Liver (tissue), 9 donors: ENCODE measurements around the gene KIF7. TPM values are rescaled to one million over a fixed set of nuclear protein-coding genes. Genes with fewer than 3 reads are reported as not detected.
"Not testable (repeated sequence)": the region's sequence is repeated elsewhere in the genome, so short reads cannot be mapped to it uniquely, and the experiment has no call there.

ENCODE experiments used
- DNase-seq: peaks from one replicate; pipeline ENCODE4 v3.0.0-alpha.2; 2017; ENCODE audit warnings: low spot score
- H3K27ac ChIP-seq, 2 donors: one replicate each; pipeline ENCODE4 v1.7.0; 2013; ENCODE audit warnings: inconsistent platforms in 2 of 2, low read length in 2 of 2, control low read depth in 1 of 2, low read depth in 1 of 2, mild to moderate bottlenecking in 1 of 2
- H3K27me3 ChIP-seq, 4 donors: one replicate each; pipeline versions ENCODE4 v1.6.1 to v1.7.0; 2013; ENCODE audit warnings: low read length in 3 of 4, inconsistent platforms in 1 of 4, mild to moderate bottlenecking in 1 of 4, moderate library complexity in 1 of 4; ENCODE audit not compliant: control insufficient read depth in 4 of 4, insufficient read depth in 4 of 4
- H3K36me3 ChIP-seq, 4 donors: one replicate each; pipeline versions ENCODE4 v1.6.1 to v1.7.0; 2013; ENCODE audit warnings: low read length in 3 of 4, mild to moderate bottlenecking in 3 of 4, low read depth in 1 of 4, moderate library complexity in 1 of 4; ENCODE audit not compliant: control insufficient read depth in 4 of 4, insufficient read depth in 3 of 4
- H3K4me1 ChIP-seq, 4 donors: one replicate each; pipeline versions ENCODE4 v1.6.1 to v1.7.0; 2013; ENCODE audit warnings: low read length in 3 of 4, mild to moderate bottlenecking in 3 of 4, moderate library complexity in 1 of 4; ENCODE audit not compliant: control insufficient read depth in 4 of 4, insufficient read depth in 4 of 4
- H3K4me3 ChIP-seq, 3 donors: one replicate each; pipeline versions ENCODE4 v1.6.1 to v1.7.0; 2013; ENCODE audit warnings: low read length in 3 of 3, control low read depth in 1 of 3, low read depth in 1 of 3, mild to moderate bottlenecking in 1 of 3
- H3K9ac ChIP-seq, 2 donors: one replicate each; pipeline ENCODE4 v1.7.0; 2013; ENCODE audit warnings: low read length in 2 of 2, mild to moderate bottlenecking in 2 of 2, moderate library complexity in 2 of 2, control low read depth in 1 of 2, low read depth in 1 of 2
- H3K9me3 ChIP-seq, 4 donors: one replicate each; pipeline versions ENCODE4 v1.6.1 to v1.7.0; 2013; ENCODE audit warnings: low read length in 3 of 4; ENCODE audit not compliant: control insufficient read depth in 4 of 4
- CTCF ChIP-seq: fragments of 150-350 bp; IDR thresholded peaks from 2 replicates; pipeline ENCODE4 v1.5.1; 2017; ENCODE audit warnings: improper control_type of control experiment, low read depth, low read length; ENCODE audit not compliant: missing input control
- EGR1 ChIP-seq, 2 donors: IDR thresholded peaks; 2 replicates each; pipeline ENCODE4 v1.6.1; 2016 to 2018; ENCODE audit warnings: antibody characterized with exemption in 2 of 2, low read depth in 2 of 2
- FOXA1 ChIP-seq: IDR thresholded peaks from 2 replicates; pipeline ENCODE4 v1.6.1; 2016; ENCODE audit warnings: antibody characterized with exemption
- FOXA2 ChIP-seq: IDR thresholded peaks from 2 replicates; pipeline ENCODE4 v1.6.1; 2016; ENCODE audit warnings: antibody characterized with exemption
- HNF4A ChIP-seq, 2 donors: conservative IDR thresholded peaks; 2 replicates each; pipeline ENCODE4 v1.6.1; 2016; ENCODE audit warnings: antibody characterized with exemption in 2 of 2, mild to moderate bottlenecking in 2 of 2
- JUND ChIP-seq, 2 donors: IDR thresholded peaks; 2 replicates each; pipeline ENCODE4 v1.6.1; 2016; ENCODE audit warnings: antibody characterized with exemption in 2 of 2
- MAX ChIP-seq: IDR thresholded peaks from 2 replicates; pipeline ENCODE4 v1.6.1; 2016; ENCODE audit warnings: antibody characterized with exemption
- NR2F2 ChIP-seq: IDR thresholded peaks from 2 replicates; pipeline ENCODE4 v1.6.1; 2016; ENCODE audit warnings: antibody characterized with exemption
- RAD21 ChIP-seq, 2 donors: IDR thresholded peaks; 2 replicates each; pipeline ENCODE4 v1.6.1; 2016; ENCODE audit warnings: antibody characterized with exemption in 2 of 2, mild to moderate bottlenecking in 2 of 2
- REST ChIP-seq: IDR thresholded peaks from 2 replicates; pipeline ENCODE4 v1.6.1; 2016; ENCODE audit warnings: antibody characterized with exemption, mild to moderate bottlenecking
- RXRA ChIP-seq, 2 donors: IDR thresholded peaks; 2 replicates each; pipeline ENCODE4 v1.6.1; 2017 to 2018; ENCODE audit warnings: antibody characterized with exemption in 2 of 2, mild to moderate bottlenecking in 1 of 2
- SP1 ChIP-seq: IDR thresholded peaks from 2 replicates; pipeline ENCODE4 v1.6.1; 2018; ENCODE audit warnings: antibody characterized with exemption, mild to moderate bottlenecking
- TAF1 ChIP-seq: conservative IDR thresholded peaks from 2 replicates; pipeline ENCODE4 v1.6.1; 2016; ENCODE audit warnings: antibody characterized with exemption, mild to moderate bottlenecking
- YY1 ChIP-seq: IDR thresholded peaks from 2 replicates; pipeline ENCODE4 v1.6.1; 2016; ENCODE audit warnings: antibody characterized with exemption, mild to moderate bottlenecking
- ZBTB33 ChIP-seq: IDR thresholded peaks from 2 replicates; pipeline ENCODE4 v1.6.1; 2016; ENCODE audit warnings: antibody characterized with exemption
- WGBS: extraction: QIAGEN DNeasy Blood & Tissue Kit; methylation state at CpG from one replicate; pipeline ENCODE4 v1.1.7; 2013; 5-methylcytosine and 5-hydroxymethylcytosine counted together
- polyA plus RNA-seq, 2 donors: library from polyadenylated mRNA; stranded (reverse) in 1 of 2; unstranded in 1 of 2; fragments of 200-250 nt in 1 of 2; fragments of >200 nt in 1 of 2; fragmentation: Nextera tagmentation in 1 of 2; extraction: Ambion mirVana in 1 of 2; gene quantifications; one replicate each; pipeline versions ENCODE4 v1.2.1 to v1.2.3, GENCODE V29; 2013 to 2015
- total RNA-seq, 2 donors: library from RNA; depleted of rRNA; stranded (reverse); fragments of >200 nt; gene quantifications; one replicate each; pipeline ENCODE4 v1.2.3, GENCODE V29; 2014
- TF ChIP-seq, protein P1 (sequence below): IDR thresholded peaks from 2 replicates; pipeline ENCODE4 v1.6.1; 2016; ENCODE audit warnings: antibody characterized with exemption
- donor health status: healthy.
- donor health status: healthy.
- donor health status: healthy.
- donor health status: healthy.
- donor health status: healthy.

KIF7 gene
- total and polyA plus RNA-seq, 4 donors = 0.04 to 1.3 (median 0.72) TPM

DNA sequence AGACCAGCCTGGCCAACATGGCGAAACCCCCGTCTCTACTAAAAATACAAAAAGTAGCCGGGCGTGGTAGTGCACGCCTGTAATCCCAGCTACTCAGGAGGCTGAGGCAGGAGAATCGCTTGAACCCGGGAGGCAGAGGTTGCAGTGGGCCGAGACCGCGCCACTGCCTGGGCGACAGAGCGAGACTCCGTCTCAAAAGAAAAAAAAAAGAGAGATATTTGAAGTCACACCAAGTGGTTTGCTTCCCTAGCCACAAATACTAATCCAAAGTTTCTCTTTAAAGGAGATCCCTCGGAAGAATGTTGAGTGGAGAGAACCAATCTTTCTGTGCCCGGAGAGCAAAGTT is 34.6 kb upstream of the KIF7 start:
- H3K9me3 ChIP-seq, H3K27me3 ChIP-seq, DNase-seq: not testable (repeated sequence)
- Histone ChIP-seq H3K4me3 (peak overlapping the region; percentile 67 to 99 (median 70)), H3K36me3 (peaks cover 0 to 13% (median 0%) of the 10 kb centered on the region in 4 donors), H3K4me1 (peaks cover 3 to 26% (median 13%) of the 10 kb centered on the region in 4 donors), H3K27ac (peak overlapping the region; percentile 79 to 99), H3K9ac (peak overlapping the region; percentile 82 to 95)
- 22% methylated on average over 15 of the region's 15 CpGs for WGBS

- H3K27ac ChIP-seq = peak overlapping the region; percentile 35 to 57
- H3K27me3 ChIP-seq = no peaks in the 10 kb centered on the region
- no peak for DNase-seq
- H3K9me3 ChIP-seq = no peaks in the 10 kb centered on the region
- H3K9ac ChIP-seq = no peak overlapping the region
- TF ChIP-seq YY1 = peak; percentile 29
- no peak for TF ChIP-seq RAD21 (IDR thresholded peaks at IDR 0.05)
- TF ChIP-seq, protein P1, sequence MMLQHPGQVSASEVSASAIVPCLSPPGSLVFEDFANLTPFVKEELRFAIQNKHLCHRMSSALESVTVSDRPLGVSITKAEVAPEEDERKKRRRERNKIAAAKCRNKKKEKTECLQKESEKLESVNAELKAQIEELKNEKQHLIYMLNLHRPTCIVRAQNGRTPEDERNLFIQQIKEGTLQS = peak; percentile 59
- TF ChIP-seq EGR1 (IDR thresholded peaks at IDR 0.05; ENCODE audit: low read depth in 2 of 2) = peak; percentile 40 to 48
- TF ChIP-seq RXRA (IDR thresholded peaks at IDR 0.05) = peak; percentile 32 to 59
- TF ChIP-seq SP1 = peak; percentile 64
- no peak for TF ChIP-seq TAF1
- peak; percentile 46 to 55 for TF ChIP-seq HNF4A (conservative IDR thresholded peaks at IDR 0.05)
- peak in 1 of 2 donors; percentile 16 for TF ChIP-seq JUND (IDR thresholded peaks at IDR 0.05)
- peak; percentile 10 for TF ChIP-seq MAX
- no peak for TF ChIP-seq ZBTB33
- no peak for TF ChIP-seq REST
- peaks cover 0 to 33% (median 7%) of the 10 kb centered on the region in 4 donors for H3K36me3 ChIP-seq
- H3K4me1 ChIP-seq = peaks cover 4 to 29% (median 14%) of the 10 kb centered on the region in 4 donors
- no peak overlapping the region for H3K4me3 ChIP-seq
These were observed 31.3 kb upstream of the KIF7 start for GRCh38 chr15:89686522-89686921.

- peak overlapping the region; percentile 35 to 57 for H3K27ac ChIP-seq
- H3K9ac ChIP-seq = no peak overlapping the region
- peaks cover 0 to 33% (median 7%) of the 10 kb centered on the region in 4 donors for H3K36me3 ChIP-seq
- no peaks in the 10 kb centered on the region for H3K9me3 ChIP-seq
- WGBS = 78% methylated on average over 2 of the region's 2 CpGs
- H3K27me3 ChIP-seq = no peaks in the 10 kb centered on the region
- H3K4me3 ChIP-seq = no peak overlapping the region
- H3K4me1 ChIP-seq = peaks cover 4 to 33% (median 15%) of the 10 kb centered on the region in 4 donors
- DNase-seq = no peak
- TF ChIP-seq, protein P1 = no peak
- TF ChIP-seq CTCF (no peak), EGR1 (IDR thresholded peaks at IDR 0.05; ENCODE audit: low read depth in 2 of 2) (no peak), NR2F2 (no peak), REST (no peak), FOXA2 (no peak), FOXA1 (no peak), TAF1 (no peak), HNF4A (conservative IDR thresholded peaks at IDR 0.05) (no peak), RXRA (IDR thresholded peaks at IDR 0.05) (no peak), JUND (IDR thresholded peaks at IDR 0.05) (no peak)
These were observed 30.7 kb upstream of the KIF7 start for GRCh38 chr15:89685995-89686394.
